Measurements from ENCODE around the gene NCF4. TPM values are rescaled to one million over a fixed set of nuclear protein-coding genes. Genes with fewer than 3 reads are reported as not detected.

The NCF4 gene
- 10 to 100 TPM in 1 of 4 donors, 1 to 10 TPM in 3; 1.8 to 21.2 (median 6.3) TPM for total RNA-seq

- H3K27ac ChIP-seq, result no peak within 1 kb of the TSS
- no peaks in the 10 kb centered on the region for H3K36me3 ChIP-seq
- TF ChIP-seq CTCF (IDR thresholded peaks at IDR 0.05) (no peak), POLR2A (IDR thresholded peaks at IDR 0.05) (no peak)
- peaks cover 0 to under 1% of the 10 kb centered on the region in 2 donors for H3K4me1 ChIP-seq
- H3K9me3 ChIP-seq, result no peaks in the 10 kb centered on the region
- H3K4me3 ChIP-seq, result no peak within 1 kb of the TSS
- DNase-seq, result no peak
- intact Hi-C loops (cut with DNase I; ENCODE audit: low total_unique reads), result loop anchor here (10.0 kb wide), 1 partner anchor 124 kb away; no protein-coding TSS in a partner anchor
- no peaks in the 10 kb centered on the region for H3K27me3 ChIP-seq
Observed at GRCh38 chr22:36860821-36861659, at the start of gene NCF4. Gene NCF4, plus strand, starts transcription at chr22:36861006. Its CDS starts 166 bp downstream, at chr22:36861172.

- TF ChIP-seq POLR2A (IDR thresholded peaks at IDR 0.05), result no peak
- no peak for TF ChIP-seq CTCF (IDR thresholded peaks at IDR 0.05)
- DNase-seq, result no peak
- no peak overlapping the region for H3K27ac ChIP-seq
- no peaks in the 10 kb centered on the region for H3K4me1 ChIP-seq
- peaks cover 0 to 1% of the 10 kb centered on the region in 2 donors for H3K27me3 ChIP-seq
- H3K4me3 ChIP-seq, result no peak overlapping the region
- intact Hi-C loops (cut with DNase I; ENCODE audit: low total_unique reads), result no loop called here
- no peaks in the 10 kb centered on the region for H3K36me3 ChIP-seq
- H3K9me3 ChIP-seq, result no peaks in the 10 kb centered on the region
Observed at GRCh38 chr22:36811094-36811800, 49.6 kb upstream of the NCF4 start.

GRCh38 chr22:36814801-36815200 lies 46.0 kb upstream of the NCF4 start:
- intact Hi-C loops (cut with DNase I; ENCODE audit: low total_unique reads), result no loop called here
- DNase-seq, result no peak
- no peak for TF ChIP-seq POLR2A (IDR thresholded peaks at IDR 0.05)
- no peak for TF ChIP-seq CTCF (IDR thresholded peaks at IDR 0.05)
- Histone ChIP-seq H3K27me3 (peaks cover 0 to 8% of the 10 kb centered on the region in 2 donors), H3K9me3 (no peaks in the 10 kb centered on the region), H3K4me3 (no peak overlapping the region), H3K36me3 (no peaks in the 10 kb centered on the region), H3K4me1 (no peaks in the 10 kb centered on the region), H3K27ac (no peak overlapping the region)

GRCh38 chr22:36815558-36816338 lies 45.1 kb upstream of the NCF4 start:
- TF ChIP-seq CTCF (IDR thresholded peaks at IDR 0.05) (no peak), POLR2A (IDR thresholded peaks at IDR 0.05) (no peak)
- no peaks in the 10 kb centered on the region for H3K4me1 ChIP-seq
- H3K9me3 ChIP-seq, result no peaks in the 10 kb centered on the region
- no peak overlapping the region for H3K4me3 ChIP-seq
- H3K27ac ChIP-seq, result no peak overlapping the region
- DNase-seq, result no peak
- peaks cover 0 to 8% of the 10 kb centered on the region in 2 donors for H3K27me3 ChIP-seq
- intact Hi-C loops (cut with DNase I; ENCODE audit: low total_unique reads), result no loop called here
- no peaks in the 10 kb centered on the region for H3K36me3 ChIP-seq

Measured in uterus (tissue), 4 donors.